ENCODE data around the gene KCNH2.

The KCNH2 gene

DNA sequence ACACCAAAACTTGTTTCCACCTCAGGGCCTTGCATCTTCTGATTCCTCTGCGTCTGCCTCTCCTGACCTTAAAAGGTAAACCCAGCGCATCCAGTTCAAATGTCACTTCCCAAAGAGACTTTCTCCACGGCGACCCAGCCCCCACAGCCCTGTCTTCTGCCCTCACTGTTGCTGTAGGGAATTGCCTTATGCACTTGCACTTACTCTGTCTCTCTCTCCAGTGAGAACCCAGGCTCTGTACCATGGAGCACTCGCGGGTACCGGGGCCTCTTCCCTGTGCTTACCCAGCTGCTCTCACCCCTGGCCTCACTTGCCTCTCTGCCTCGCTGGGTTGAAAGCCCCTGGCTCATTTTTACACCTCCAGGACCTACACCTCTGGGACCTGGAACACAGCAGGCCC lies 77.4 kb downstream of the KCNH2 start:
- DNase-seq (ENCODE audit: low read depth) = no peak
- TF ChIP-seq, protein P1, sequence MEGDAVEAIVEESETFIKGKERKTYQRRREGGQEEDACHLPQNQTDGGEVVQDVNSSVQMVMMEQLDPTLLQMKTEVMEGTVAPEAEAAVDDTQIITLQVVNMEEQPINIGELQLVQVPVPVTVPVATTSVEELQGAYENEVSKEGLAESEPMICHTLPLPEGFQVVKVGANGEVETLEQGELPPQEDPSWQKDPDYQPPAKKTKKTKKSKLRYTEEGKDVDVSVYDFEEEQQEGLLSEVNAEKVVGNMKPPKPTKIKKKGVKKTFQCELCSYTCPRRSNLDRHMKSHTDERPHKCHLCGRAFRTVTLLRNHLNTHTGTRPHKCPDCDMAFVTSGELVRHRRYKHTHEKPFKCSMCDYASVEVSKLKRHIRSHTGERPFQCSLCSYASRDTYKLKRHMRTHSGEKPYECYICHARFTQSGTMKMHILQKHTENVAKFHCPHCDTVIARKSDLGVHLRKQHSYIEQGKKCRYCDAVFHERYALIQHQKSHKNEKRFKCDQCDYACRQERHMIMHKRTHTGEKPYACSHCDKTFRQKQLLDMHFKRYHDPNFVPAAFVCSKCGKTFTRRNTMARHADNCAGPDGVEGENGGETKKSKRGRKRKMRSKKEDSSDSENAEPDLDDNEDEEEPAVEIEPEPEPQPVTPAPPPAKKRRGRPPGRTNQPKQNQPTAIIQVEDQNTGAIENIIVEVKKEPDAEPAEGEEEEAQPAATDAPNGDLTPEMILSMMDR (conservative IDR thresholded peaks at IDR 0.05; ENCODE audit: low read depth, low read length) = no peak
- H3K4me3 ChIP-seq (ENCODE audit: low read length) = no peak overlapping the region

DNA sequence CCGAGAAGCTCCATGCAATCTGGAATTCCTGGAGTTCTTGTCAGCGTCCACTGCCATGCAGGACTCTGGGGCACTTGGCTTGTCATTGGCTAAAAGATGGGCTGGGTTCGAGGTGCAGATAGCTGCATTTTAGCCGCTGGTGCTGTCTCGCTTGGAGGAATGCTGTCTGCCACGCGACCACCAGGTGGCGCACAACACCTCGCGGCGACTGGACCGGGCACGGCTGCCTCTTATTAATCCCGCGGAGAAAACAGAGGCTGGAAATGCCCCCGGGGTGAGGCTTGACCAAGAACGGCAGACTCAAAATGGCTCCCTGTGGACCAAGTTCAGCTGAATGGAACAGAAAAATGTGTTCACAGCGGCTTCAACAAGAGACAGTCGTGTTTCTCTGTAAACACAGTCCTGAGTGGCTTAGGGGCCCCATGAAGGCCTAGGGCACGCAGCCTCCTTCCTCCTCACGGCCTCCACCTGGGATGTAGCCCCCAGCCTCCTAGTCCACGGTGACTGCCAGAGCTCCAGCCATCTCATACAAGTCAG lies 79.6 kb downstream of the KCNH2 start:
- TF ChIP-seq, protein P1 (conservative IDR thresholded peaks at IDR 0.05; ENCODE audit: low read depth, low read length) = peak; percentile 89
- H3K4me3 ChIP-seq (ENCODE audit: low read length) = no peak overlapping the region
- peak; percentile 39 for DNase-seq (ENCODE audit: low read depth)

DNA sequence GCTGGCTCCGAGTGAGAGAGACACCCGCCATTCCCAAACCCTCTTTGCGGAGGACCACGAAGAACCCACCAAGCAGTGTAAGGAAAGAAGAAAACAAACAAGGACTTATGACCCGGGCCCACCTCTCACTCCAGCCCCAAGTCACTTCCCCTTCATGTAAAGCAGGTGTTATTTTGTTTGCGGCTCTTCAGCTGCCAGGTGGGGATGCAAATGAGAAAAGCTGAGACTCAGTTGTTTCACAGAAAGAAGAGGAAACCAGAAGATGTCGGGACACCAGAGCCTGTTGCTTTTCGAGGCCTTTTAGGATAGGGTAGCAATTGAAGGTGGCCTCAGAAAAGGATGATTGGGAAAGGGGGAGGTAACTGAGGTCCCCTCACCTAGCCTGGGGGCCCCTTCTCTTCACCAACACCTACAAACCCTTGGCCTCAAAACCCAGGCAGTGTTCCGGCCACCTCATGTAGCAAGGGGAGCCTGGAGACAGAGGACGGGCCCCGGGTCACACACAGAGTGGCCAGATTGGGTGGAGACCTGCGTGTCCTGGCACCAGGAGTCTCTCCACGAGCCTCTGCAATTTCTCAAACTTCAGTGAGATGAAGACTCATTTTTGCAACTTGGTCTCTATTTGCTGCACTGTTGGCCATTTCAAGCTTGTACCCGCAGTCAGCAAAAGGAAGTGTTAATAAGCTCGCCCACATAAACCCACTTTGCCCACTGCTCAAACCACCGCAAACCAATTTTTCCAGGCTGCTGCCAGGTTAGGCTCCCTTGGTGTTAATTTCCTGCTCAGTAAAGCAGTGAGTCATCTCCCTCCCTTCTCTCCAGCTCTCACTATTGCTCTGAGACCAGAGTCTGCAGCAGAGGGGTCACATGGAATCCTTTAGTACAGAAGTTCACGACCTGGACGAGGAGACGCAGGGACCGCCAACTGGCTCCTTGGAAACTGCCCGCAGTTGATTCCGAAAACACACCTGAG lies 80.3 kb downstream of the KCNH2 start:
- peak; percentile 77 for DNase-seq (ENCODE audit: low read depth)
- TF ChIP-seq, protein P1 (conservative IDR thresholded peaks at IDR 0.05; ENCODE audit: low read depth, low read length) = no peak
- no peak overlapping the region for H3K4me3 ChIP-seq (ENCODE audit: low read length)

DNA sequence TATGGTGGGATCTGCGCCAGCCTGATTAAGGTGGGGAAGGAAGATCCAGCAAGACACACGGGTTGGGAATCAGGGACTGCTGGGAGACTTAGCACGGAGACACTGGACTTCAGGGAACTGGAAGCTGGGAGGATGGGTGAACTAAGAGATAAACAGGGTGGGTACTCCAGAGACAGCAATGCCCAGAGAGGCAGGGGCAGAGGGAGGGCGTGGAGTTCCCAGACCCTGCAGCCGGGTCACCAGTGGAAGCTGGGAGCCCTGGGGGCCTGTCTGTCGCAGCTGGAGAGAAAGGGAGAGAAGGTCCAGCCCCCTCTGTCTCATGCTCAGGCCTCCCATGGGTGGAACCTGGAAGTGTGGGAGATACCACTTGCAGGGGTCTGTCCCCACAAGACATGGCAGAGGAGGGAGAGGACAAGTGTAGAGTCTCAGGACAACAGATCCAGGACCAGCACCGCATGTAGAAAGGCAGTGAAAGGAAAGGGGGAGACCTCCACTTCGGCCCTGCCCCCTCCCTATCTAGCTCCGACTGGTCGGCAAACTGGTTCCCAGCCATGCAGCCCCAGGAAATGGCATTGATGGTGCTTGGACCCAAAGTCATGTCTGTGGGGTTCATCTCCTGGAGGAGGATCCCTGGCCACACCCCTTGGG lies 81.4 kb downstream of the KCNH2 start:
- DNase-seq (ENCODE audit: low read depth) = no peak
- TF ChIP-seq, protein P1 (conservative IDR thresholded peaks at IDR 0.05; ENCODE audit: low read depth, low read length) = no peak
- H3K4me3 ChIP-seq (ENCODE audit: low read length) = no peak overlapping the region

DNA sequence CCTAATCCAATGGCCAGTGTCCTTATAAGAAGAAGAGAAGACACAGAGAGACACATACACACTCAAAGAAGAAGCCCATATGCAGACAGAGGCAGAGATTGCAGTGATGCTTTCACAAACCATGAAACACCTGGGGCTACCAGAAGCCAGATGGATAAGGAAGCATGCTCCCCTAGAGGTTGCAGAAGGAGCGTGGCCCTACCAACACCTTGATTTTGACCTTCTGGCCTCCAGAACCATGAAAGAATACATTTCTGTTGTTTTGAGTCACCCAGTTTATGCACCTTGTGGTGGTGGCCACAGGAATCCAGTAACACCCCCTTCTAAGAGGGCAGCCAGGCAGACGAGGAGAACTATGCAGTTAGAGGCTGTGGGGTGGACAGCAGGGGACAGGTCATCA lies 82.3 kb downstream of the KCNH2 start:
- TF ChIP-seq, protein P1 (conservative IDR thresholded peaks at IDR 0.05; ENCODE audit: low read depth, low read length) = no peak
- DNase-seq (ENCODE audit: low read depth) = no peak
- H3K4me3 ChIP-seq (ENCODE audit: low read length) = no peak overlapping the region
